Testis (tissue), 3 donors: ENCODE measurements around the gene SLC25A26. TPM values are rescaled to one million over a fixed set of nuclear protein-coding genes. Genes with fewer than 3 reads are reported as not detected.

Experiments used
- DNase-seq: peaks from one replicate; pipeline ENCODE4 v3.0.0-alpha.2; 2019
- H3K27ac ChIP-seq, 2 donors: fragments of 200-600 bp; sonication (generic); one replicate each; pipeline ENCODE4 v1.5.1; 2019
- H3K27me3 ChIP-seq: fragments of 200-600 bp; sonication (generic); one replicate; pipeline ENCODE4 v1.5.1; 2019
- H3K36me3 ChIP-seq: fragments of 200-600 bp; sonication (generic); one replicate; pipeline ENCODE4 v1.5.1; 2017; ENCODE audit warnings: low read depth; ENCODE audit errors: missing control alignments
- H3K4me1 ChIP-seq: fragments of 200-600 bp; sonication (generic); one replicate; pipeline ENCODE4 v1.5.1; 2019
- H3K4me3 ChIP-seq, 2 donors: fragments of 200-600 bp; sonication (generic); one replicate each; pipeline ENCODE4 v1.5.1; 2017 to 2019
- H3K9me3 ChIP-seq: fragments of 200-600 bp; sonication (generic); one replicate; pipeline ENCODE4 v1.5.1; 2017
- POLR2A ChIP-seq: fragments of 450-650 bp; IDR thresholded peaks from one replicate; pipeline ENCODE4 v1.6.1; 2017; ENCODE audit warnings: antibody characterized with exemption, mild to moderate bottlenecking, moderate library complexity
- WGBS, 2 donors: methylation state at CpG; one replicate each; pipeline ENCODE4 v1.1.5; 2018; 5-methylcytosine and 5-hydroxymethylcytosine counted together
- intact Hi-C: fragments of 100-400 bp; cut with DNase I; formaldehyde crosslinking; loops from one replicate; pipeline ENCODE4 v1.15.1; 2023; ENCODE audit warnings: low total_unique reads
- polyA plus RNA-seq: library from polyadenylated mRNA; stranded (reverse); fragments of 350-450 nt; fragmentation: Illumina TruSeq; extraction: RNeasy Lipid Tissue Mini Kit (QIAGEN cat#74804); gene quantifications from one replicate; pipeline ENCODE4 v1.2.3, GENCODE V29; 2014; ENCODE audit warnings: low read depth, low replicate concordance; ENCODE audit not compliant: insufficient read depth
- total RNA-seq, 2 donors: library from RNA; depleted of rRNA; stranded (reverse); fragments of >200 nt; gene quantifications; one replicate each; pipeline ENCODE4 v1.2.3, GENCODE V29; 2016
- TF ChIP-seq, protein P1 (sequence below), 3 experiments: fragments of 450-650 bp in 2 of 3; fragments of 200-600 bp in 1 of 3; sonication (generic) in 1 of 3; IDR thresholded peaks; one replicate each; pipeline ENCODE4 v1.5.1; 2016 to 2019; ENCODE audit warnings: antibody characterized with exemption in 3 of 3, mild to moderate bottlenecking in 2 of 3, moderate library complexity in 1 of 3

The SLC25A26 gene
- total and polyA plus RNA-seq, 3 donors from 2014 or later, result 29.7 to 30.5 (median 30.0) TPM

DNA sequence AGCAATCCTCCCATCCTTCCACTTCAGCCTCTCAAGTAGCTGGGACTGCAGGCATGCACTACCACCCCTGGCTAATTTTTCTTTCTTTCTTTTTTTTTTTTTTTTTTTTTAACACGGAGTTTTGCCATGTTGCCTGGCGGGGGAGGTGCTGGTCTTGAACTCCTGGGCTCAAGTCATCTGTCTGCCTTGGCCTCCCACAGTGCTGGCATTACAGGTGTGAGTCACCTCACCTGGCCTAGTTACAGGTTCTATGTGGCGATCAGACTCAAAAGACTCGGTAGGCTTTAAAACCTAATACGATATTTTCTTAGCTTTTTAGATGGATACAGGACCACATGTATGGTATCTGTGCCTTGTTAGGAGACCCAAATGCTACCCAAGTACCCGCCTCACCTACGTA is 14.0 kb upstream of the SLC25A26 start:
- Histone ChIP-seq H3K4me3 (no peak overlapping the region), H3K27ac (no peak overlapping the region), H3K36me3 (no peaks in the 10 kb centered on the region), H3K9me3 (no peaks in the 10 kb centered on the region), H3K27me3 (no peaks in the 10 kb centered on the region), H3K4me1 (no peaks in the 10 kb centered on the region)
- WGBS, 2 donors, result 86 to 95% methylated on average over 7 of the region's 7 CpGs
- intact Hi-C loops, result no loop called here
- no peak for DNase-seq
- TF ChIP-seq POLR2A, result no peak
- TF ChIP-seq, protein P1, sequence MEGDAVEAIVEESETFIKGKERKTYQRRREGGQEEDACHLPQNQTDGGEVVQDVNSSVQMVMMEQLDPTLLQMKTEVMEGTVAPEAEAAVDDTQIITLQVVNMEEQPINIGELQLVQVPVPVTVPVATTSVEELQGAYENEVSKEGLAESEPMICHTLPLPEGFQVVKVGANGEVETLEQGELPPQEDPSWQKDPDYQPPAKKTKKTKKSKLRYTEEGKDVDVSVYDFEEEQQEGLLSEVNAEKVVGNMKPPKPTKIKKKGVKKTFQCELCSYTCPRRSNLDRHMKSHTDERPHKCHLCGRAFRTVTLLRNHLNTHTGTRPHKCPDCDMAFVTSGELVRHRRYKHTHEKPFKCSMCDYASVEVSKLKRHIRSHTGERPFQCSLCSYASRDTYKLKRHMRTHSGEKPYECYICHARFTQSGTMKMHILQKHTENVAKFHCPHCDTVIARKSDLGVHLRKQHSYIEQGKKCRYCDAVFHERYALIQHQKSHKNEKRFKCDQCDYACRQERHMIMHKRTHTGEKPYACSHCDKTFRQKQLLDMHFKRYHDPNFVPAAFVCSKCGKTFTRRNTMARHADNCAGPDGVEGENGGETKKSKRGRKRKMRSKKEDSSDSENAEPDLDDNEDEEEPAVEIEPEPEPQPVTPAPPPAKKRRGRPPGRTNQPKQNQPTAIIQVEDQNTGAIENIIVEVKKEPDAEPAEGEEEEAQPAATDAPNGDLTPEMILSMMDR (IDR thresholded peaks at IDR 0.05), result no peak

DNA sequence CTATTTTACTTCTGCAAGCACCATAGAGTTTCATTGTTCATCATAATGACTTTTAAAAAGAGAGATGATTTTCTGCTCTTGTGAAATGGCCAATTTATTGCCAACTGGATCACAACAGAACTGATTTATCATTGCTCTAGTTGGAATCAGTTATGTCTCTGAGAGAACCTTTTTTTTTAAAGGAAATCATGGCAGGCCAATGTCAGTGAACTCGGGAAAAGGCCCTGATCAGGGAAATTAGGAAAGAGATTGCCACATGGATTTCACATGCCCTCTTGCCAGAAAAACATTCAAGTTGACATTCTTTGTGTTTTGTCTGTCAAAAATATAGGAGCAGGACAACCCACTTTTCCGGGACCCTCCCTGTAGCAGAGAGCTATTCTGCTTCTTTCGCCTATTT is 12.6 kb upstream of the SLC25A26 start:
- intact Hi-C loops, result no loop called here
- no peak overlapping the region for H3K4me3 ChIP-seq
- no peaks in the 10 kb centered on the region for H3K4me1 ChIP-seq
- no peak for DNase-seq
- H3K27ac ChIP-seq, result no peak overlapping the region
- TF ChIP-seq POLR2A, result no peak
- TF ChIP-seq, protein P1 (IDR thresholded peaks at IDR 0.05), result no peak
- H3K27me3 ChIP-seq, result no peaks in the 10 kb centered on the region
- no peaks in the 10 kb centered on the region for H3K9me3 ChIP-seq
- H3K36me3 ChIP-seq, result no peaks in the 10 kb centered on the region
- 82 to 93% methylated on average over 3 of the region's 3 CpGs for WGBS, 2 donors

DNA sequence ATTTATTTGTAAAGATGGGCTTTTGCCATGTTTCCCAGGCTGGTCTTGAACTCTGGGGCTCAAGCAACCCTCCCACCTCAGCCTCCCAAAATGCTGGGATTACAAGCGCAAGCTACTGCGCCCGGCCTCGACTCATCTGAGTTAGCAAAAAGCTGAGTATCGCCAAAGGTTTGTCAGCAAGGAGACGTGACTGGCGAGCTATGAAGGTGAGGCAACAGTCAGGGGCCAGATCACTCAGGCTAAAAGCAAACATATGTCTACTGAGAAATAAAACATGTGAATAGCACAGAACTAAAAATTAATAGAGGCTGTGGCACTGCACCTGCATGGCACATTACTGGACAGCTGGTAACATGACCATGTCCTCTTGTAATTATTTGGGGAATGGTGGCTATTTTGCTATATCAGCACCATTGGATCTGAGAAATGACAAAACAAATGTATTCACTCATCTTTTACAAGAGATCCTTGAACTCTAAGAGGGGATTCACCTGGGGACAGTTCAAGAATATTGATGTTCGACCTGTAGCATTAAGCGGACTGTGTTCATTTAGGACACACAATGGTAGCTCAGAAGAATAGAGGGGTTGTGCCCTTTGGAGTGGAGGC is 10.0 kb upstream of the SLC25A26 start:
- no peak overlapping the region for H3K4me3 ChIP-seq
- intact Hi-C loops, result no loop called here
- no peaks in the 10 kb centered on the region for H3K27me3 ChIP-seq
- TF ChIP-seq POLR2A, result no peak
- no peaks in the 10 kb centered on the region for H3K36me3 ChIP-seq
- H3K9me3 ChIP-seq, result no peaks in the 10 kb centered on the region
- WGBS, 2 donors, result 92 to 94% methylated on average over 9 of the region's 9 CpGs
- H3K27ac ChIP-seq, result no peak overlapping the region
- DNase-seq, result no peak
- H3K4me1 ChIP-seq, result no peaks in the 10 kb centered on the region

DNA sequence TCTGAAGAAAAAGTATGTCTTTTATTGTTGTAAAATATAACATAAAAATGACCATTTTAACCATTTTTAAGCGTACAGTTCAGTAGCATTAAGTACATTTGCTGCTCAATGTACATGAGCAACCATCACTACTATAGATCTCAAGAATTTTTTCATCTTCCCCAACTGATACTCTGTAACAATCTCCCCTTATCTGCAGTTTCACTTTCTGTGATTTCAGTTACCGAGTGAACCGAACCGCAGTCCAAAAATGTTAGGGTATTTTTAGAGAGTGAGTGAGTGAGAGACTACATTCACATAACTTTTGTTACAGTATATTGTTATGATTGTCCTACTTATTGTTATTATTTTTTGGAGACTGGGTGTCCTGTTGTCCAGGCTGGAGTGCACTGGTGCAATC is 9.0 kb upstream of the SLC25A26 start:
- no peaks in the 10 kb centered on the region for H3K9me3 ChIP-seq
- no peak overlapping the region for H3K4me3 ChIP-seq
- no peaks in the 10 kb centered on the region for H3K4me1 ChIP-seq
- H3K27me3 ChIP-seq, result no peaks in the 10 kb centered on the region
- TF ChIP-seq, protein P1 (IDR thresholded peaks at IDR 0.05), result no peak
- TF ChIP-seq POLR2A, result no peak
- intact Hi-C loops, result no loop called here
- H3K27ac ChIP-seq, result no peak overlapping the region
- no peaks in the 10 kb centered on the region for H3K36me3 ChIP-seq
- WGBS, 2 donors, result 40 to 47% methylated on average over 4 of the region's 4 CpGs
- DNase-seq, result no peak

DNA sequence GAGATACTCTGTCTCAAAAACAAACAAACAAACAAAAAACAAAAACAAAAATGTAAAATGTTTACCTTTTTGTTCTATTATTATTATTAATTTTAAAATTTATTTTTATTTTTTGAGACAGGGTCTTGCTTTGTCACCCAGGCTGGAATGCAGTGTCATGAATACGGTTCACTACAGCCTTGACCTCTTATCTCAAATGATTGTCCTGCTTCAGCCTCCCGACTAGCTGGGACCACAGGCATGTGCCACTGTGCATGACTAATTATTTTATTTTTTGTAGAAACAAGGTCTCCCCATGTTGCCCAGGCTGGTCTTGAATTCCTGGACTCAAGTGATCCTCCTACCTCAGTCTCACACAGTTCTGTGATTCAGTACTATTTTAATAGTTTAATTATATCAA is 5.7 kb upstream of the SLC25A26 start:
- no peaks in the 10 kb centered on the region for H3K36me3 ChIP-seq
- DNase-seq, result no peak
- no peak overlapping the region for H3K27ac ChIP-seq
- no peaks in the 10 kb centered on the region for H3K9me3 ChIP-seq
- H3K4me1 ChIP-seq, result no peaks in the 10 kb centered on the region
- WGBS, 2 donors, result 33 to 78% methylated on average over 2 of the region's 2 CpGs
- no peak overlapping the region for H3K4me3 ChIP-seq
- TF ChIP-seq, protein P1 (IDR thresholded peaks at IDR 0.05), result no peak
- TF ChIP-seq POLR2A, result no peak
- no peaks in the 10 kb centered on the region for H3K27me3 ChIP-seq
- intact Hi-C loops, result no loop called here
